H9 (cell line): ENCODE measurements around the gene PARP2. TPM values are rescaled to one million over a fixed set of nuclear protein-coding genes. Genes with fewer than 3 reads are reported as not detected.

Source experiments
- DNase-seq: peaks from one replicate; pipeline ENCODE4 v3.0.0-alpha.2; 2017
- H2AFZ ChIP-seq: one replicate; pipeline ENCODE4 v1.6.1; 2013; ENCODE audit warnings: mild to moderate bottlenecking, low read length, control low read depth, moderate library complexity
- H2AK5ac ChIP-seq: 2 replicates; pipeline ENCODE4 v1.6.1; 2013; ENCODE audit warnings: low read length, control low read depth, mixed read lengths; ENCODE audit not compliant: insufficient read length
- H2BK120ac ChIP-seq: one replicate; pipeline ENCODE4 v1.6.1; 2013; ENCODE audit warnings: low read depth, mild to moderate bottlenecking, low read length, control low read depth, inconsistent platforms; ENCODE audit not compliant: poor library complexity, severe bottlenecking
- H2BK12ac ChIP-seq: 2 replicates; pipeline ENCODE4 v1.6.1; 2013; ENCODE audit warnings: low read length, control low read depth, mixed read lengths, low read depth; ENCODE audit not compliant: insufficient read length
- H2BK15ac ChIP-seq: 2 replicates; pipeline ENCODE4 v1.6.1; 2013; ENCODE audit warnings: low read depth, low read length, control low read depth
- H2BK20ac ChIP-seq: one replicate; pipeline ENCODE4 v1.6.1; 2013; ENCODE audit warnings: low read depth, mild to moderate bottlenecking, low read length, control low read depth, inconsistent platforms; ENCODE audit not compliant: poor library complexity, severe bottlenecking
- H2BK5ac ChIP-seq: 2 replicates; pipeline ENCODE4 v1.6.1; 2013; ENCODE audit warnings: low read length, control low read depth, mixed read lengths; ENCODE audit not compliant: insufficient read length
- H3K14ac ChIP-seq: 2 replicates; pipeline ENCODE4 v1.6.1; 2013; ENCODE audit warnings: low read length, control low read depth; ENCODE audit not compliant: insufficient read depth
- H3K18ac ChIP-seq: 2 replicates; pipeline ENCODE4 v1.6.1; 2013; ENCODE audit warnings: low read depth, mild to moderate bottlenecking, mixed read lengths, low read length, control low read depth; ENCODE audit not compliant: insufficient read length
- H3K23ac ChIP-seq: 2 replicates; pipeline ENCODE4 v1.6.1; 2013; ENCODE audit warnings: low read length, control low read depth, mixed read lengths, low read depth; ENCODE audit not compliant: insufficient read length
- H3K23me2 ChIP-seq: 2 replicates; pipeline ENCODE4 v1.6.1; 2013; ENCODE audit warnings: low read depth, mild to moderate bottlenecking, mixed read lengths, low read length, control low read depth; ENCODE audit not compliant: insufficient read length, poor library complexity, severe bottlenecking
- H3K27ac ChIP-seq: 2 replicates; pipeline ENCODE4 v1.5.1; 2013; ENCODE audit warnings: low read length, control low read depth, mixed read lengths, low read depth; ENCODE audit not compliant: insufficient read length
- H3K27me3 ChIP-seq: 2 replicates; pipeline ENCODE4 v1.6.1; 2013; ENCODE audit warnings: low read length, control low read depth, inconsistent platforms; ENCODE audit not compliant: insufficient read depth
- H3K4ac ChIP-seq: 2 replicates; pipeline ENCODE4 v1.6.1; 2013; ENCODE audit warnings: low read depth, mild to moderate bottlenecking, control low read depth, inconsistent platforms, low read length, moderate library complexity
- H3K4me1 ChIP-seq: 2 replicates; pipeline ENCODE4 v1.6.1; 2013; ENCODE audit warnings: low read length, control low read depth, inconsistent platforms; ENCODE audit not compliant: insufficient read depth
- H3K4me2 ChIP-seq: 2 replicates; pipeline ENCODE4 v1.6.1; 2013; ENCODE audit warnings: low read length, control low read depth, mixed read lengths; ENCODE audit not compliant: insufficient read length, insufficient read depth
- H3K56ac ChIP-seq: 2 replicates; pipeline ENCODE4 v1.6.1; 2013; ENCODE audit warnings: low read depth, mild to moderate bottlenecking, mixed read lengths, low read length, control low read depth; ENCODE audit not compliant: insufficient read length
- H3K79me1 ChIP-seq: 2 replicates; pipeline ENCODE4 v1.6.1; 2013; ENCODE audit warnings: low read depth, mild to moderate bottlenecking, moderate library complexity, low read length, control low read depth, inconsistent platforms; ENCODE audit not compliant: insufficient read depth, poor library complexity, severe bottlenecking
- H3K79me2 ChIP-seq: 2 replicates; pipeline ENCODE4 v1.6.1; 2013; ENCODE audit warnings: low read length, control low read depth, inconsistent platforms; ENCODE audit not compliant: insufficient read depth
- H3K9ac ChIP-seq: 2 replicates; pipeline ENCODE4 v1.6.1; 2013; ENCODE audit warnings: low read length, control low read depth, mixed read lengths; ENCODE audit not compliant: insufficient read length; ENCODE audit errors: extremely low read depth
- H3K9me3 ChIP-seq: one replicate; pipeline ENCODE4 v1.6.1; 2013; ENCODE audit warnings: low read depth, low read length, inconsistent platforms; ENCODE audit not compliant: control insufficient read depth
- H3T11ph ChIP-seq: one replicate; pipeline ENCODE4 v1.6.1; 2013; ENCODE audit warnings: mild to moderate bottlenecking, low read length, control low read depth, inconsistent platforms
- H4K20me1 ChIP-seq: one replicate; pipeline ENCODE4 v1.6.1; 2013; ENCODE audit not compliant: control insufficient read depth, insufficient read length, insufficient read depth
- H4K5ac ChIP-seq: 2 replicates; pipeline ENCODE4 v1.6.1; 2013; ENCODE audit warnings: low read depth, mild to moderate bottlenecking, mixed read lengths, low read length, control low read depth; ENCODE audit not compliant: insufficient read length
- H4K8ac ChIP-seq: replicated peaks from 2 replicates; pipeline ENCODE4 v1.6.1; 2013; ENCODE audit warnings: low read length, control low read depth, mixed read lengths, low read depth; ENCODE audit not compliant: insufficient read length
- H4K91ac ChIP-seq: 2 replicates; pipeline ENCODE4 v1.6.1; 2013; ENCODE audit warnings: low read depth, mild to moderate bottlenecking, moderate library complexity, mixed read lengths, low read length, control low read depth; ENCODE audit not compliant: insufficient read length
- H3K27ac Mint-ChIP-seq, 3 experiments: 2 replicates in 2 of 3; 3 replicates in 1 of 3; pipeline ENCODE4 v1.8.0; 2020 to 2021; ENCODE audit warnings: mixed read lengths in 3 of 3, mild to moderate bottlenecking in 1 of 3, moderate library complexity in 1 of 3
- H3K27me3 Mint-ChIP-seq: 2 replicates; pipeline ENCODE4 v1.8.0; 2021; ENCODE audit warnings: low read depth, mild to moderate bottlenecking, moderate library complexity, mixed read lengths
- H3K36me3 Mint-ChIP-seq, 3 experiments: 2 replicates in 2 of 3; 3 replicates in 1 of 3; pipeline ENCODE4 v1.8.0; 2020 to 2021; ENCODE audit warnings: low read depth in 3 of 3, mixed read lengths in 3 of 3; ENCODE audit not compliant: insufficient read depth in 1 of 3
- H3K4me1 Mint-ChIP-seq, 2 experiments: 2 replicates each; pipeline ENCODE4 v1.8.0; 2020; ENCODE audit warnings: mixed read lengths in 2 of 2
- H3K4me3 Mint-ChIP-seq, 2 experiments: 2 replicates in 1 of 2; 3 replicates in 1 of 2; pipeline ENCODE4 v1.8.0; 2020 to 2021; ENCODE audit warnings: mild to moderate bottlenecking in 2 of 2, mixed read lengths in 2 of 2, moderate library complexity in 1 of 2
- H3K9me3 Mint-ChIP-seq, 2 experiments: 2 replicates in 1 of 2; 3 replicates in 1 of 2; pipeline ENCODE4 v1.8.0; 2020; ENCODE audit warnings: mild to moderate bottlenecking in 2 of 2, mixed read lengths in 2 of 2, moderate library complexity in 1 of 2
- WGBS: extraction: QIAGEN DNeasy Blood & Tissue Kit; methylation state at CpG from one replicate; pipeline ENCODE4 v1.1.7; 2013; ENCODE audit warnings: missing lambda C conversion rate, low lambda C conversion rate, mixed read lengths; ENCODE audit not compliant: insufficient read length; ENCODE audit errors: extremely low coverage; 5-methylcytosine and 5-hydroxymethylcytosine counted together
- total RNA-seq: library from RNA; stranded (reverse); gene quantifications from 2 replicates; pipeline ENCODE4 v1.2.1, GENCODE V29; 2021
- TF ChIP-seq, protein P1 (sequence below): fragments of 200-600 bp; sonication (generic); conservative IDR thresholded peaks from 3 replicates; pipeline ENCODE4 v1.8.0; 2021; ENCODE audit warnings: antibody characterized with exemption, mild to moderate bottlenecking

Gene PARP2
- total RNA-seq, 1 experiment from 2014 or later, result 25.4 TPM

DNA sequence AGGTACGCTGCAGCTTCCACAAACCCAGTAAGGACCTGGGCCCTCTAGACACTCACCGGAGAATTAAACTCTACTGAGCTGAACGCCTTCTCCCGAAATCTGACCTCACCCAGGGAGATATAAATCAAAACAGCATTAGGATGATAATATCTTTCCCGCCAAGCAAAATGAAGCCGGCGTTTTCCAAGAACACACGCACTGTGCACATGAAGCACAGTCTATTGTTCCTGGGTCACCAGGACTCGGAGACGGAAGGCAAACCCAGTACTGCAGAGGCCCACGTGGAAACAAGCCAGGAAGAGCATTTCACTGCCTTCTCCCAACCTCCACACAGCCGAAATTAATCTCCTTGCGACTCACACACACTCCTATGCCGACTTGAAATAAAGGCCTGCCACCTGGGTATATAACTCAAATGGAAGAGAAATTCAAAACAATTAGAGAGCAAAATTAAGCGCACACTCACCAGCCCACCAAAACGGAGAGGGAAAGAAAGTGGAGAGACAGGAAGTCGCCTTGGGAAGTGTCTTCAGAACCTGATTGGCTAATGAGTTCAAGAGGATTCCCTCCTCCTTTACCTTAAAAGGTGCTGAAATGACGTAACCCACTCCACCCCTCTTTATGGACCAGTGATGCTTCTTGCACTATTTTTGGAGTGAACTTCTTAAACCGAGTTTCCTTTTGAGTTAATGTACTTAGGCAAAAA lies 10.5 kb upstream of the PARP2 start, which contains the start of gene CCNB1IP1:
Gene CCNB1IP1, minus strand, starts transcription at position 492 of the 706 bp plus-strand sequence. CDS start 16,756 bp downstream, outside the sequence.
- no peak within 1 kb of the TSS for H2BK12ac ChIP-seq

More for the DNA sequence above, 10.5 kb upstream of the PARP2 start, which contains the start of gene CCNB1IP1:
- DNase-seq, result peak; percentile 76
- Mint-ChIP-seq H3K36me3 (peaks cover 16 to 40% (median 29%) of the 10 kb centered on the region in 3 experiments; a peak in 6 of 7 replicates), H3K9me3 (peaks cover 0 to 3% of the 10 kb centered on the region in 2 experiments; a peak in 1 of 5 replicates), H3K4me1 (peaks cover 30% of the 10 kb centered on the region in 2 experiments), H3K27me3 (no peaks in the 10 kb centered on the region), H3K4me3 (peak within 1 kb of the TSS; percentile 95 to 99), H3K27ac (peak within 1 kb of the TSS; percentile 99 to 100 (median 99))
- Histone ChIP-seq H2BK5ac (peak within 1 kb of the TSS; percentile 2), H4K8ac (no peak within 1 kb of the TSS), H3K9me3 (no peaks in the 10 kb centered on the region), H4K91ac (peak within 1 kb of the TSS; percentile 36), H3K27ac (peak within 1 kb of the TSS; percentile 10), H3K56ac (peak within 1 kb of the TSS; percentile 19), H3K79me1 (no peaks in the 10 kb centered on the region), H2BK120ac (peak within 1 kb of the TSS; percentile 81), H2BK20ac (no peak within 1 kb of the TSS), H3K18ac (peak within 1 kb of the TSS; percentile 87), H3K9ac (peak within 1 kb of the TSS; percentile 97), H3K4me2 (peak within 1 kb of the TSS; percentile 44), H4K20me1 (no peaks in the 10 kb centered on the region), H3K23ac (no peak within 1 kb of the TSS), H3K4me1 (peaks cover 6% of the 10 kb centered on the region), H3K23me2 (peaks cover 6% of the 10 kb centered on the region), H3K14ac (peak within 1 kb of the TSS; percentile 84; the same call in 1 of the 2 replicates), H2BK15ac (no peak within 1 kb of the TSS), H3K79me2 (peaks cover 35% of the 10 kb centered on the region), H3K4ac (peak within 1 kb of the TSS; percentile 6; the same call in 1 of the 2 replicates), H3T11ph (peak within 1 kb of the TSS; percentile 86), H2AFZ (no peak within 1 kb of the TSS), H2AK5ac (no peak within 1 kb of the TSS), H4K5ac (peak within 1 kb of the TSS; percentile 13), H3K27me3 (no peaks in the 10 kb centered on the region)
- no CpG with 5 or more reads among the region's 19 CpGs for WGBS
- TF ChIP-seq, protein P1, sequence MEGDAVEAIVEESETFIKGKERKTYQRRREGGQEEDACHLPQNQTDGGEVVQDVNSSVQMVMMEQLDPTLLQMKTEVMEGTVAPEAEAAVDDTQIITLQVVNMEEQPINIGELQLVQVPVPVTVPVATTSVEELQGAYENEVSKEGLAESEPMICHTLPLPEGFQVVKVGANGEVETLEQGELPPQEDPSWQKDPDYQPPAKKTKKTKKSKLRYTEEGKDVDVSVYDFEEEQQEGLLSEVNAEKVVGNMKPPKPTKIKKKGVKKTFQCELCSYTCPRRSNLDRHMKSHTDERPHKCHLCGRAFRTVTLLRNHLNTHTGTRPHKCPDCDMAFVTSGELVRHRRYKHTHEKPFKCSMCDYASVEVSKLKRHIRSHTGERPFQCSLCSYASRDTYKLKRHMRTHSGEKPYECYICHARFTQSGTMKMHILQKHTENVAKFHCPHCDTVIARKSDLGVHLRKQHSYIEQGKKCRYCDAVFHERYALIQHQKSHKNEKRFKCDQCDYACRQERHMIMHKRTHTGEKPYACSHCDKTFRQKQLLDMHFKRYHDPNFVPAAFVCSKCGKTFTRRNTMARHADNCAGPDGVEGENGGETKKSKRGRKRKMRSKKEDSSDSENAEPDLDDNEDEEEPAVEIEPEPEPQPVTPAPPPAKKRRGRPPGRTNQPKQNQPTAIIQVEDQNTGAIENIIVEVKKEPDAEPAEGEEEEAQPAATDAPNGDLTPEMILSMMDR, result no peak
